GM18519 (cell line): Measurements from ENCODE around the gene ELOVL6.
"Not testable (repeated sequence)": the region's sequence is repeated elsewhere in the genome, so short reads cannot be mapped to it uniquely, and the experiment has no call there.

ENCODE experiments used
- ATAC-seq: cut with Tn5 transposase; IDR thresholded peaks from one replicate; pipeline ENCODE4 v1.9.1; 2021; ENCODE audit warnings: mild to moderate bottlenecking, moderate library complexity; ENCODE audit not compliant: unreplicated experiment, low FRiP score

ELOVL6 gene

DNA sequence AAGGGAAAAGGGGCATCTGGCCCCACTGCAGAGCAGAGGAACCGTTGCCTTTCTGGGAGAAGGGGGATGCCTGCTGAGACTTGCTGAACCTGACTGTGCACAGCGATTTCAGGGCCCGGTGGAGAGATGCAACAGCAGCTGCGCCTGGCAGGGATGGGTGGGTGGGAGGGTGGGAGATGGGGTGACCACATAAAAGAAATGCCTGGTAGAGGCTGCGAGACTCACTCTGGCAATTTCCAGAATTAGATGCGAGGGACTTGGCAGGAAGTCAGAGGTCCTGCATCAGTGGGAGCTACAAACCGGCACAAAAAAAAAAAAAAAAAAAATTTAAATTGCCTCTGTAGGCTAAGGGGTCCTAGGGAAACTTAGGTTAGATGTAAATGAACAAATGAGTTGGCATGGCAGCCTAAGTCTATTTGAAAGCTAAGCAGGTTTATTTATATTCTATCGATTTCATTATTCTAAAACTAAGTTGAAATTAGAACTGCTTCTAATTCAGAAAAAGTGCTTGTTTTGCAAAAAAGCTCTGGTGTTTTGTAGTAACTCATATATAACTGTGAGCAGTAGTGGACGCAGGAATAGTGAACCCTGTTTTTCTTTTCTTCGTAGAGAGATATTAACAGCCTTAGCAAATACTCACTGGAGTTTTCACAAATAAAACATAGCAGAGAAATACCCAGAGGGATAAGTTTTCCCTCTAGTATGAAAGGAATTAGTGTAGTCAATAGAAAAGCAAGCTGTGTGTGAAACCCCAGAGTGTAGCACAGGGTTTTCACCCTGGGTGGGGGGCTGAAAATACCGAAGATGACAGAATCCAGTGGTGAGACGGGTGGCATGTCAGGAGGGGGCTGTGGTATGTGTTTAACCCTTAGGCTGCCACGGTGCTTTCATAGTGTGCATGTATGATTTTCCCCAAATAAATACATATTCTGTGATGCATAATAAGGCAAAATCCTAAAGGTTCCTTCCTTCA, 155.6 kb downstream of the ELOVL6 start:
- ATAC-seq: no peak

DNA sequence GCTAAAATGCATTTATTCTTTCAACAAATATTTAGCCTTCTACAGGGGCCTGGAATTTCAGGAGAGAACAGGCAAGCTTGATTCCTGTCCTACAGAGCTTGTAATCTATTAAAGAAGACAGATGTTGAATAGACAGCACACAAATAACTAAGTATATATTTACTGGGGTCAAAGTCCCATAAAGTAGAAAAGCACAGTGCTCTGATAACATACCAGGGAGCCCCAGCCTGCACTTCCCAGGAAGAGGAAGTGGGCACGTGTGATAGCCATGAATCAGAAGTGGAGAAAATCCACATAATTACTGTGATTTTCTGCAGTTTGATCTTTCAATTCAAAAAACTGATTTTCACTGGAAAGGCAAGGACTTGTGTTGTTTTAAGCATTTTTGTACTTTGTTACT, 156.7 kb downstream of the ELOVL6 start:
- no peak for ATAC-seq

DNA sequence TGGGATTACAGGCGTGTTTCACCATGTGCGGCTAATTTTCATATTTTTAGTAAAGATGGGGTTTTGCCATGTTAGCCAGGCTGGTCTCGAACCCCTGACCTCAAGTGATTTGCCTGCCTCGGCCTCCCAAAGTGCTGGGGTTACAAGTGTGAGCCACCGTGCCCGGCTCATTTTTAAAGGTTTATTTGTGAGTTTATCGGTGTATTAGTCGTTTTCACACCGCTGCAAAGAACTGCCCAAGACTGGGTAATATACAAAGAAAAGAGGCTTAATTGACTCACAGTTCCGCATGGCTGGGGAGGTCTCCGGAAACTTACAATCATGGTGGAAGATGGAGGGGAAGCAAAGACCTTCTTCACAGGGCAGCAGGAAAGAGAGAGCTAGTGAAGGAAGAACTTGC, 159.3 kb downstream of the ELOVL6 start:
- ATAC-seq: not testable (repeated sequence)

GRCh38 chr4:110034026-110034393, 164.4 kb downstream of the ELOVL6 start:
- ATAC-seq: peak; percentile 98

GRCh38 chr4:110033355-110034025, 164.9 kb downstream of the ELOVL6 start:
- ATAC-seq: peak; percentile 4

DNA sequence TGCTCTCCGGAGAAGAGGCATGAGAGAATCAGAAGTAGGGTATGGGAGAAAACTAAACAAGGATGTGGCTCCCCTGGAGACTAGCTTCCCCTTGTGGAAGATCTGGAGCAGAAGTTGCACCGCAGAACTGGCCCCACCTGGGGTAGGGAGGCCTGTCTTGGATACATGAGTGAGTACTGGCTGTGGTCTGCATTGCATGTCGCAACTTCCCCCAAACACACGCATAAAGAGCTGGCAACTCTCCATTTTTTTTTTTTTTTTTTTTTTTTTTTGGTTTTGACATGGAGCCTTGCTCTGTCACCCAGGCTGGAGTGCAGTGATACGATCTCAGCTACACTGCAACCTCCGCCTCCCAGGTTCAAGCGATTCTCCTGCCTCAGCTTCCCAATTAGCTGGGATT, 165.8 kb downstream of the ELOVL6 start:
- no peak for ATAC-seq

DNA sequence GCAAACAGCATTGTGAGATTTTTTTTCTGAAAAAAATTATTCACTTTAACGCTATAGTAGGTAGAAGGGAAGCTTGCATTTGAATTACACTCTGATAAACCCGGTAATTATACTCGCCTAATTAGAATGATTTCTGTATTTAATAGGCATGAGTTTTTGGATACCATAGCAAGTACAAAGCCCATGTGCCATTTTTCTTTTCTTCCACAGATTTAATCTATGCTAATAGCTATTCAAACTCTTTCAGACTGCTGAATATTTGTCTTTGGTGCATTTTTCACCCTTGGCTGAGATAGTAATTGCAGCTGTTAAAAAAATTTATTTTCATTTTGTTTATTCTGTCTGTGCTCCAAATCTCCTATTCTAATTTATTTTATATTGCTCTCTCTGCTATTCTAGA, 172.7 kb downstream of the ELOVL6 start:
- ATAC-seq: no peak

DNA sequence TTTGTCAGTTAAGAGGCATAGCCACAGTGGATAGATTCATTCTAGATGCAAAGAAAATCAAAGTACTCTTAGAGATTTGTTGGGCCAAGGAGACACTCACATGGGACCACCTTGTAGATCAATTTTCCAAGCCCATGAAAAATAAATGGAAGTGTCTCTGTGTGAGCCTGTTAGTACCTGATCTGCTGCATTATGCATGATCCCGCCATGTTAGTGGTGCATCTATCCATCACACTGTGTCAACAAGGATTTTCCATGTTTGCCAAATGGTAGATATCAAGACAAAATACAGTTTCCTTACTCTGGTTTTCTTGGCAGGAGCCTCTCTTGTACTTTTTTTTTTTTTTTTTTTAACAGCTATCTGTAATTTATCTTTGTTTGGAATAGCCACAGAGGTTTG, 173.4 kb downstream of the ELOVL6 start:
- ATAC-seq: no peak

- no peak for ATAC-seq
Observed at GRCh38 chr4:110022457-110022856, 176.0 kb downstream of the ELOVL6 start.

- ATAC-seq: no peak
Observed at GRCh38 chr4:110020646-110021443, 177.6 kb downstream of the ELOVL6 start.

- ATAC-seq: no peak
Observed at GRCh38 chr4:110020139-110020538, 178.3 kb downstream of the ELOVL6 start.

- no peak for ATAC-seq
Observed at GRCh38 chr4:110019153-110019552, 179.3 kb downstream of the ELOVL6 start.

DNA sequence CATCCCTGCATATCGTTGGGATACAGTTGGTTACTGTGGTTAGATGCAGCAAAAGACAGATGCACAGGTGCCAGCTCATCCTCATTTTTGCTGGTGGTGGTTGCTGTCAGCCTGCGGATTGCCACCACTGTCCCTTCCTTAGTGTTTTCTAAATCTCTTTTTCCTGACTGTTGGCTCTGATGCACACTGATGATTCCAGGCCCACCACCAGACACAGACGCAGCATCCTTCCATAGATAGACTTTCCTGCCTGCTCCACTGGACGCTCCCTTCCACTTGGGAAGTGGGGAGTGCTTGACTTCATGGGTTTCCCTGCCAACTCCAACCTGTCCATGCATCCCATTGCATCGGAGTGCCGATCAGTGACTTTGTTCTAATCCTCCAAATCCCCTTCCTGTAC, 184.2 kb downstream of the ELOVL6 start:
- no peak for ATAC-seq

DNA sequence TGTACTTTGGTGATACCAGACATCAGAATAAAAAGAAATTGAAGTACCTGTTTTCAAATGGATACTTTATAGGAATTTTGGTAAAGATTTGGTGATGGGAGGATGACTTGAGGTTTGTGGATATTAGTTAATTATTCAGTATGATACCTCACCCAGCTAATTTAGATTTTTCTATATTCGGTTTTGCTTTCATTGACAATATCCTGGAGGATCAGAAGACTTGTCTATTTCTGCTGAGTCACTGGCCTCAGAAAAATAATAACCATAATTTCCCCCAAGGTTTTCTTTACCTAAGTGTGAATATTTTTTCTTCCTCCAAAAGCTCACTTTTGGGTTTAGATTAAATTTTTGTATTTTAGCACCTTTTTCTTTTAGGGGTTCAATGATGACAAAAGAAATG, 185.5 kb downstream of the ELOVL6 start:
- no peak for ATAC-seq

DNA sequence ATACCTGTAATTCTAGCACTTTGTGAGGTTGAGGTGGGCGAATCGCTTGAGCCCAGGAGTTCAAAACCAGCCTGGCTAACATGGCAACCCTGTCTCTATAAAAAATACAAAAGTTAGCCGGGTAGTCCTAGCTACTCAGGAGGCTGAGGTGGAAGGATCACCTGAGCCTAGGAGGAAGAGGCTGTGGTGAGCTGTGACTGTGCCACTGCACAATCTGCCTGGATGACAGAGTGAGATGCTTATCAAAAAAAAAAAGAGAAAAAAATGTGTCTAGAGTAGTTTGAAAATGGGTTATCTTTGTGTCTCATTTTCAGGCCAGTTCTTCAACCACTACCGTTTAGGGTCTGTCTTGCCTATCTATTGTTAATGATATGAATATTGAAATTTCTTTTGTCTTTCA, 187.6 kb downstream of the ELOVL6 start:
- no peak for ATAC-seq

- no peak for ATAC-seq
Observed at GRCh38 chr4:110009550-110009949, 188.9 kb downstream of the ELOVL6 start.

- ATAC-seq: no peak
Observed at GRCh38 chr4:110008540-110008939, 189.9 kb downstream of the ELOVL6 start.

DNA sequence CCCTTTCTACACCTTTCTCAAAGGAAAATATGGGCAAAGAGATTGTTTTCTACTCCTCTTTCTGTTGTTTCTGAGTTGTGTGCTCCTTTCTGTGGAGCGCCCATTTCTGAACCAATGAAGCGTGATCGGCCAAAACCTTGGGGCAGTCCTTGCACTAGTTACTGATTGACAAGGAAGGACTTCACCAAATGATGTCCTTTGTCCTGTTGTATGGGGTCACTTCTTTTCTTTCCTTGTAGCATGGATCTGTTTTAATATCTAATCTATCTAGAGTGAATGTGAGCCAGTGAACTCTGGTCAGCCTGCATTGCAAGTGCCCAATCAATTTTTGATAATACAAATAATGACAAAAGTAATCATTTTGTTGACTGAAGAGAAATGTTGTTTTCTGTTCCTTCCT, 191.2 kb downstream of the ELOVL6 start:
- no peak for ATAC-seq

- peak; percentile 72 for ATAC-seq
Observed at GRCh38 chr4:110005461-110006056, 192.9 kb downstream of the ELOVL6 start.

- no peak for ATAC-seq
Observed at GRCh38 chr4:110004556-110004955, 193.9 kb downstream of the ELOVL6 start.
